ENCODE measurements around the gene ESR1. TPM values are rescaled to one million over a fixed set of nuclear protein-coding genes. Genes with fewer than 3 reads are reported as not detected.

Gene ESR1
- polyA plus RNA-seq, 3 donors: 0.12 to 0.24 (median 0.23) TPM

DNA sequence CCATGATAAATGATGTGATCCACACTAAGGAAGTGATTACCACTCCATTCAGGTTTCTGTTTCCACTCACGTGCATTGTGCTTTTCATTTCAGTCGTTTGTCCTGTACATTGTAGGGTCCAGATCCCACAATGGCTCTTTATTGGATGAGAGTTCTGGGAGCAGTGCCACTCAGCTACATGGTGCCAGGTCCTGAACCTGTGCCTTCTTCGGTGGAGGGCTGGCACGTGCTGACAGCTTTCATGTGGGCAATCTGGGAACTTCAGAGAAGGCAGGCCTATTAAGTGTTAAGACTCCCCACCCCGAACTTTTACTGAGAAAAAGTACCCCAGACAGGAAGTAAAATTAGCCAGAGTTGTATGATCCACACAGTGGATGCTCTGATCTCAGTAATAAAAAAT lies 255.0 kb downstream of the ESR1 start:
- H4K20me1 ChIP-seq (ENCODE audit: insufficient read depth, low read length): no peaks in the 10 kb centered on the region
- H3K4me2 ChIP-seq (replicated peaks; ENCODE audit: extremely low read depth, low read length, poor library complexity, severe bottlenecking): no peak overlapping the region
- H3K27ac ChIP-seq (ENCODE audit: low read depth in 1 of 2, low read length in 2 of 2): no peak overlapping the region
- intact Hi-C loops (cut with micrococcal nuclease): no loop called here
- no peak overlapping the region for H3K9ac ChIP-seq (ENCODE audit: insufficient read depth, low read length, poor library complexity, severe bottlenecking)
- H3K36me3 Mint-ChIP-seq: no peaks in the 10 kb centered on the region
- 52% methylated on average over 3 of the region's 5 CpGs for WGBS (ENCODE audit: insufficient coverage)
- H3K27ac Mint-ChIP-seq: no peak overlapping the region
- H2AFZ ChIP-seq (ENCODE audit: insufficient read depth, low read depth, low read length, poor library complexity, severe bottlenecking): no peak overlapping the region
- no peak for TF ChIP-seq CTCF (IDR thresholded peaks at IDR 0.05)
- no peaks in the 10 kb centered on the region for H3K4me1 ChIP-seq (ENCODE audit: control insufficient read depth in 1 of 2, insufficient read depth in 2 of 2, low read length in 2 of 2)
- no peaks in the 10 kb centered on the region for H3K79me2 ChIP-seq (ENCODE audit: insufficient read depth, low read length)
- no peak for DNase-seq
- H3K4me3 ChIP-seq (replicated peaks in 1 of 3; ENCODE audit: low read depth in 2 of 3, low read length in 3 of 3): no peak overlapping the region
- peaks cover 0 to 8% (median 0%) of the 10 kb centered on the region in 7 donors for H3K9me3 Mint-ChIP-seq
- H3K9me3 ChIP-seq (replicated peaks in 1 of 2; ENCODE audit: control insufficient read depth in 1 of 2, insufficient read depth in 1 of 2, low read length in 2 of 2): no peaks in the 10 kb centered on the region
- peaks cover 0 to 2% (median 2%) of the 10 kb centered on the region in 3 donors for H3K27me3 Mint-ChIP-seq (ENCODE audit: low read depth in 3 of 3)
- H3K27me3 ChIP-seq (ENCODE audit: control insufficient read depth in 2 of 2, insufficient read depth in 2 of 2, low read length in 2 of 2): no peaks in the 10 kb centered on the region
- no peak overlapping the region for H3K4me3 Mint-ChIP-seq
- no peaks in the 10 kb centered on the region for H3K36me3 ChIP-seq (replicated peaks in 1 of 2; ENCODE audit: control insufficient read depth in 1 of 2, insufficient read depth in 2 of 2, low read length in 2 of 2)
- H3K4me1 Mint-ChIP-seq: no peaks in the 10 kb centered on the region

GRCh38 chr6:152063170-152063921 lies 255.9 kb downstream of the ESR1 start:
- DNase-seq: no peak
- no peaks in the 10 kb centered on the region for H3K4me1 ChIP-seq (ENCODE audit: control insufficient read depth in 1 of 2, insufficient read depth in 2 of 2, low read length in 2 of 2)
- H2AFZ ChIP-seq (ENCODE audit: insufficient read depth, low read depth, low read length, poor library complexity, severe bottlenecking): no peak overlapping the region
- no peak overlapping the region for H3K27ac Mint-ChIP-seq
- H3K27me3 ChIP-seq (ENCODE audit: control insufficient read depth in 2 of 2, insufficient read depth in 2 of 2, low read length in 2 of 2): no peaks in the 10 kb centered on the region
- no peaks in the 10 kb centered on the region for H3K36me3 ChIP-seq (replicated peaks in 1 of 2; ENCODE audit: control insufficient read depth in 1 of 2, insufficient read depth in 2 of 2, low read length in 2 of 2)
- intact Hi-C loops (cut with micrococcal nuclease): no loop called here
- H3K36me3 Mint-ChIP-seq: no peaks in the 10 kb centered on the region
- H3K9ac ChIP-seq (ENCODE audit: insufficient read depth, low read length, poor library complexity, severe bottlenecking): no peak overlapping the region
- H4K20me1 ChIP-seq (ENCODE audit: insufficient read depth, low read length): no peaks in the 10 kb centered on the region
- no peak overlapping the region for H3K27ac ChIP-seq (ENCODE audit: low read depth in 1 of 2, low read length in 2 of 2)
- H3K4me2 ChIP-seq (replicated peaks; ENCODE audit: extremely low read depth, low read length, poor library complexity, severe bottlenecking): no peak overlapping the region
- no peaks in the 10 kb centered on the region for H3K4me1 Mint-ChIP-seq
- H3K9me3 ChIP-seq (replicated peaks in 1 of 2; ENCODE audit: control insufficient read depth in 1 of 2, insufficient read depth in 1 of 2, low read length in 2 of 2): no peaks in the 10 kb centered on the region
- H3K4me3 ChIP-seq (replicated peaks in 1 of 3; ENCODE audit: low read depth in 2 of 3, low read length in 3 of 3): no peak overlapping the region
- no peaks in the 10 kb centered on the region for H3K79me2 ChIP-seq (ENCODE audit: insufficient read depth, low read length)
- TF ChIP-seq CTCF (IDR thresholded peaks at IDR 0.05): no peak
- peaks cover 0 to 8% (median 0%) of the 10 kb centered on the region in 7 donors for H3K9me3 Mint-ChIP-seq
- no peak overlapping the region for H3K4me3 Mint-ChIP-seq
- WGBS (ENCODE audit: insufficient coverage): 96% methylated on average over 9 of the region's 10 CpGs
- peaks cover 0 to 2% (median 0%) of the 10 kb centered on the region in 3 donors for H3K27me3 Mint-ChIP-seq (ENCODE audit: low read depth in 3 of 3)

Measured in CD14-positive monocyte (primary cell).